Sigmoid colon (tissue), 7 donors: ENCODE results near the gene PACC1. TPM values are rescaled to one million over a fixed set of nuclear protein-coding genes. Genes with fewer than 3 reads are reported as not detected.

Source experiments
- DNase-seq: peaks from one replicate; pipeline ENCODE4 v3.0.0-alpha.2; 2019
- H3K27ac ChIP-seq, 4 donors: fragments of 200-600 bp; sonication (generic); one replicate each; pipeline ENCODE4 v1.5.1; 2016 to 2019; ENCODE audit warnings: mild to moderate bottlenecking in 1 of 4
- H3K27me3 ChIP-seq, 3 donors: fragments of 200-600 bp; sonication (generic); one replicate each; pipeline ENCODE4 v1.5.1; 2019; ENCODE audit warnings: mild to moderate bottlenecking in 1 of 3
- H3K36me3 ChIP-seq, 4 donors: fragments of 200-600 bp; sonication (generic); one replicate each; pipeline ENCODE4 v1.5.1; 2016 to 2019
- H3K4me1 ChIP-seq, 4 donors: fragments of 200-600 bp; sonication (generic); one replicate each; pipeline ENCODE4 v1.5.1; 2017 to 2019
- H3K4me3 ChIP-seq, 4 donors: fragments of 200-600 bp; sonication (generic); one replicate each; pipeline ENCODE4 v1.5.1; 2017 to 2019; ENCODE audit warnings: mild to moderate bottlenecking in 2 of 4, moderate library complexity in 1 of 4
- H3K9me3 ChIP-seq, 4 donors: fragments of 200-600 bp in 3 of 4; sonication (generic) in 3 of 4; one replicate each; pipeline versions ENCODE4 v1.5.1 to v1.6.1; 2013 to 2019
- CTCF ChIP-seq, 4 experiments: fragments of 450-650 bp in 3 of 4; fragments of 200-600 bp in 1 of 4; IDR thresholded peaks; one replicate each; pipeline ENCODE4 v1.5.1; 2016 to 2019; ENCODE audit warnings: antibody characterized with exemption in 4 of 4, mild to moderate bottlenecking in 3 of 4, moderate library complexity in 2 of 4
- EP300 ChIP-seq, 4 donors: sonication (generic); formaldehyde crosslinking; IDR thresholded peaks; one replicate each; pipeline ENCODE4 v1.6.1; 2017; ENCODE audit warnings: antibody characterized with exemption in 4 of 4
- POLR2A ChIP-seq, 2 donors: fragments of 450-650 bp; IDR thresholded peaks; one replicate each; pipeline ENCODE4 v1.6.1; 2016; ENCODE audit warnings: antibody characterized with exemption in 2 of 2, mild to moderate bottlenecking in 2 of 2, moderate library complexity in 2 of 2
- POLR2AphosphoS5 ChIP-seq, 4 donors: sonication (generic); formaldehyde crosslinking; IDR thresholded peaks; one replicate each; pipeline ENCODE4 v1.6.1; 2017; ENCODE audit warnings: antibody characterized with exemption in 4 of 4
- WGBS, 2 donors: extraction: QIAGEN DNeasy Blood & Tissue Kit; methylation state at CpG; one replicate each; pipeline ENCODE4 v1.1.7; 2013; 5-methylcytosine and 5-hydroxymethylcytosine counted together
- intact Hi-C: fragments of 100-400 bp; cut with DNase I; formaldehyde crosslinking; loops from one replicate; pipeline ENCODE4 v1.15.1; 2023
- polyA plus RNA-seq, 3 donors: library from polyadenylated mRNA; stranded (reverse); fragments of 200-250 nt; gene quantifications; one replicate each; pipeline ENCODE4 v1.2.3, GENCODE V29; 2013
- total RNA-seq, 4 donors: library from RNA; depleted of rRNA; stranded (reverse); fragments of >200 nt; gene quantifications; one replicate each; pipeline ENCODE4 v1.1.0, GENCODE V29; 2016
- donor health status: healthy with polysubstance abuse.
- donor health status: Bipolar disorder and iron deficiency.
- donor health status: healthy.

Gene PACC1
- total and polyA plus RNA-seq, 7 donors = 0.60 to 6.9 (median 2.9) TPM

DNA sequence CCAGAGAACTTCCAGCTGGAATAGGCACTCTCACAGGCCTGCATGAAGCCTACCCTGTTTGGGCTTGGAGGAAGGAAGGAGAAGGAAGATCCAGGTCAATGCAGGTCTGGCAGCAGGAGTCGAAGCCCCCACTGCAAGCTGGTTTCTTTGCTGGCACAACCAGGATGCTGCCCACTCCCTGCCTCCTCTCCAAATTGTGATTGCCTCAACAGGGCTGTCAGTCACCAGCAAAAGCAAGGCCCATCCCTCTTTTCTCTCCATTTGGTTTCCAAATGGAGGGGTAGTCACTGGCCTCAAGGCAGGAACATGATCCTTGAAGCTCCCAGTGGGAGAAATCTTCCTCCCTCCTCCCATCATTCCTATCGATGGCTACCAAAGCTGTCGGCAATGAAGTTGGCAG lies 37.0 kb downstream of the PACC1 start:
- H3K36me3 ChIP-seq = peaks cover 0 to 36% (median 5%) of the 10 kb centered on the region in 4 donors
- 92 to 95% methylated on average over 3 of the region's 3 CpGs for WGBS, 2 donors
- no peaks in the 10 kb centered on the region for H3K4me1 ChIP-seq
- no peaks in the 10 kb centered on the region for H3K9me3 ChIP-seq
- TF ChIP-seq POLR2AphosphoS5 (IDR thresholded peaks at IDR 0.05) = no peak
- TF ChIP-seq POLR2A (IDR thresholded peaks at IDR 0.05) = no peak
- no peak for TF ChIP-seq CTCF (IDR thresholded peaks at IDR 0.05)
- TF ChIP-seq EP300 (IDR thresholded peaks at IDR 0.05) = no peak
- DNase-seq = no peak
- no peak overlapping the region for H3K4me3 ChIP-seq
- intact Hi-C loops = no loop called here
- no peak overlapping the region for H3K27ac ChIP-seq
- no peaks in the 10 kb centered on the region for H3K27me3 ChIP-seq

- DNase-seq = no peak
- Histone ChIP-seq H3K9me3 (no peaks in the 10 kb centered on the region), H3K4me1 (no peaks in the 10 kb centered on the region), H3K4me3 (no peak overlapping the region), H3K27ac (no peak overlapping the region), H3K27me3 (no peaks in the 10 kb centered on the region), H3K36me3 (peaks cover 0 to 32% (median 5%) of the 10 kb centered on the region in 4 donors)
- intact Hi-C loops = no loop called here
- no peak for TF ChIP-seq EP300 (IDR thresholded peaks at IDR 0.05)
- TF ChIP-seq POLR2AphosphoS5 (IDR thresholded peaks at IDR 0.05) = no peak
- TF ChIP-seq CTCF (IDR thresholded peaks at IDR 0.05) = no peak
- TF ChIP-seq POLR2A (IDR thresholded peaks at IDR 0.05) = no peak
- 78 to 94% methylated on average over 5 of the region's 5 CpGs for WGBS, 2 donors
Measured at GRCh38 chr1:212375986-212376385, 38.7 kb downstream of the PACC1 start.

DNA sequence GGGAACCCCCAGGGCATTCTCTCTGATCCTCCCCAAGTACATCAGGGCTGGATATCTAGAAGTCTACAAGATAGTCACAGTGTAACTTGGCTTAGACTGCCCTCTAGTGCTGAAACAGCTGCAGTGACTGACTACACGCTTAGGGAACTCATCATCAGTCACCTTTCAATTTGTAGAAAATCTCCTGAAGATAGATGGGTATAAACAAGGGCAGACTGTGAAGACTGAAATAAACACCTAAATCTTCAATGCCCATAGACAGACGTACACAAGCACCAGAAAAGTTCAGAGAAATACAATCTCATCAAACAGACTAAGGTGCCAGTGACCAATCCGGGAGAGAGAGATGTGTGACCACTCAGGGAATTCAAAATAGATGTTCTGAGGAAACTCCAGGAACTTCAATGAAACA lies 46.6 kb downstream of the PACC1 start:
- TF ChIP-seq CTCF (IDR thresholded peaks at IDR 0.05) (peak; percentile 57 to 85 (median 71)), EP300 (IDR thresholded peaks at IDR 0.05) (no peak)
- no peak for DNase-seq
- intact Hi-C loops = loop anchor here (5.0 kb wide), 1 partner anchor 89 kb away; no protein-coding TSS in a partner anchor
- H3K9me3 ChIP-seq = no peaks in the 10 kb centered on the region
- H3K36me3 ChIP-seq = peaks cover 0 to 24% (median 0%) of the 10 kb centered on the region in 4 donors
- H3K4me3 ChIP-seq = no peak overlapping the region
- no peak overlapping the region for H3K27ac ChIP-seq
- WGBS, 2 donors = 62 to 72% methylated on average over 3 of the region's 3 CpGs
- H3K27me3 ChIP-seq = no peaks in the 10 kb centered on the region
- H3K4me1 ChIP-seq = peaks cover 0 to 3% (median 0%) of the 10 kb centered on the region in 4 donors

DNA sequence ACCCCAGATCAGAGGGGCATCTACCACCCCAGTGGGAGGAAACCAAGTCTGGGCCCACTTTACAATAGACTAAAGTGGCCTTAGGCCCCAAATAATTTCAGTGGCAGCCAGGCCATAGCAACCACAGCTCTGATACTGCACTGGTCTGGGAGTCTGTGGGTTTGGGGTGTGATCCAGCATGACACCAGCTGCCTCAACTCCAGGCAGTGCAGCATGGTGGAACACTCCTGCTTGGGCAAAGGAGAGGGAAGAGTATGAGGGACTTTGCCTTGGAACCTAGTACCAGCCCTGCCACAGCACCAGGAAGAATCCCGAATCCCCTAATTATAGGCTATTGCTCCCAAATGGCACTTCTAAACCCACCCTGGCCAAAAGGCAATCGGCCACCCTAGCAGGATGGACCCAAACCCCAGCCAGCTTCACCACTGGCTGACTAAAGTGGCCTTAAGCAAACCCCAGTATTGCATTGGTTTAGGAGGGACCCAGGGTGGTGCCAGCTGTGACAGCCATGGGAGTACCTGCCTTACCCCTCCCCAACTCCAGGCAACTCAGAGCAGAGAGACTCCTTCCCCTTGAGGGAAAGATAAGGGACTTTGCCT lies 47.1 kb downstream of the PACC1 start:
- no peak overlapping the region for H3K4me3 ChIP-seq

More for the DNA sequence above, 47.1 kb downstream of the PACC1 start:
- Histone ChIP-seq H3K4me1 (peaks cover 0 to 3% (median 0%) of the 10 kb centered on the region in 4 donors), H3K9me3 (no peaks in the 10 kb centered on the region), H3K27ac (no peak overlapping the region), H3K27me3 (no peaks in the 10 kb centered on the region), H3K36me3 (peaks cover 0 to 28% (median 0%) of the 10 kb centered on the region in 4 donors)
- 54 to 65% methylated on average over 2 of the region's 2 CpGs for WGBS, 2 donors
- no peak for DNase-seq
- TF ChIP-seq POLR2A (IDR thresholded peaks at IDR 0.05) (no peak), POLR2AphosphoS5 (IDR thresholded peaks at IDR 0.05) (no peak), CTCF (IDR thresholded peaks at IDR 0.05) (no peak), EP300 (IDR thresholded peaks at IDR 0.05) (no peak)
- intact Hi-C loops = loop anchor here (2.0 to 5.0 kb wide), 2 partner anchors 90 to 297 kb away; no protein-coding TSS in a partner anchor
